Measurements from ENCODE around the gene RENBP. TPM values are rescaled to one million over a fixed set of nuclear protein-coding genes. Genes with fewer than 3 reads are reported as not detected.
A peak's percentile ranks its signal among the peaks of the same experiment; 100 is the strongest.

Gene RENBP
- total and polyA plus RNA-seq, 4 donors: 16.6 to 90.8 (median 62.0) TPM

DNA sequence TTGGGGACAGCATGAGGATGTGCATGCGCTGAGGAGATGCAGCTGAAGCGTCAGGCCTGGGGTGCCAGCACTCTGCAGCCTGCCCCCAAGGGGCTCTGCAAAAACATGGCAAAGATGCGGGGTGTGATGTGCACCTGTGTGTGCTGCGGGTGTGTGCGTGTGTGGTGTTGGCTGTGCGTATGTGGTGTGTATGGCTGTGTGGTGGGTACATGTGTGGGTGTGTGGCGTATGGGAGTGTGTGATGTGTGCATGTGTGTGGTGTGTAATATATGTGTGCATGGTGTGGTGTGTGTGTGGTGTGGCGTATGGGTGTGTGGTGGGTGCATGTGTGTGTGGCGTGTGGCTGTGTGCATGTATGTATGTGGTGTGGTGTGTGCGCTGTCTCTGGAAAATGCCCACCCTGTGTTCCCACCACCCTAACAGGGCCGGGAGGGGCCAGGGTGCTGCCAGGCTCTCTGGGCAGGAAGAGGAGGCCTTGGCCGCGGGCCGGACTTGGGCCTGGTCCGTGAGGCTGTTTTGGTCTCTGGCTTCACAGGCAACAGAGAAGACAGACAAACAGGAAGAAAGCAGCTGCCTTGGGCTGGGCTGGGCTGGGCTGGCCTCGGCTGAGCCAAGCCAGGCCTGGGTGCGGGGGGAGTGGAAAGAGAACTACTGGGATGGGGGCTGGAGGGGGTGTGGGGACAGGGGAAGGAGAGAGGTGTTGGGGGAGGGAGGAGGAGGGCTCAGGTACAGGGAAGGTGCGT lies 41.0 kb downstream of the RENBP start:
- H3K27me3 ChIP-seq (ENCODE audit: control insufficient read depth in 3 of 3, insufficient read depth in 3 of 3, low read length in 2 of 3): peaks cover 2 to 7% (median 5%) of the 10 kb centered on the region in 3 donors
- TF ChIP-seq, protein P1, sequence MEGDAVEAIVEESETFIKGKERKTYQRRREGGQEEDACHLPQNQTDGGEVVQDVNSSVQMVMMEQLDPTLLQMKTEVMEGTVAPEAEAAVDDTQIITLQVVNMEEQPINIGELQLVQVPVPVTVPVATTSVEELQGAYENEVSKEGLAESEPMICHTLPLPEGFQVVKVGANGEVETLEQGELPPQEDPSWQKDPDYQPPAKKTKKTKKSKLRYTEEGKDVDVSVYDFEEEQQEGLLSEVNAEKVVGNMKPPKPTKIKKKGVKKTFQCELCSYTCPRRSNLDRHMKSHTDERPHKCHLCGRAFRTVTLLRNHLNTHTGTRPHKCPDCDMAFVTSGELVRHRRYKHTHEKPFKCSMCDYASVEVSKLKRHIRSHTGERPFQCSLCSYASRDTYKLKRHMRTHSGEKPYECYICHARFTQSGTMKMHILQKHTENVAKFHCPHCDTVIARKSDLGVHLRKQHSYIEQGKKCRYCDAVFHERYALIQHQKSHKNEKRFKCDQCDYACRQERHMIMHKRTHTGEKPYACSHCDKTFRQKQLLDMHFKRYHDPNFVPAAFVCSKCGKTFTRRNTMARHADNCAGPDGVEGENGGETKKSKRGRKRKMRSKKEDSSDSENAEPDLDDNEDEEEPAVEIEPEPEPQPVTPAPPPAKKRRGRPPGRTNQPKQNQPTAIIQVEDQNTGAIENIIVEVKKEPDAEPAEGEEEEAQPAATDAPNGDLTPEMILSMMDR (IDR thresholded peaks at IDR 0.05; ENCODE audit: control extremely low read depth, extremely low read depth): no peak
- 51 to 60% methylated on average over 18 of the region's 18 CpGs for WGBS, 2 donors

DNA sequence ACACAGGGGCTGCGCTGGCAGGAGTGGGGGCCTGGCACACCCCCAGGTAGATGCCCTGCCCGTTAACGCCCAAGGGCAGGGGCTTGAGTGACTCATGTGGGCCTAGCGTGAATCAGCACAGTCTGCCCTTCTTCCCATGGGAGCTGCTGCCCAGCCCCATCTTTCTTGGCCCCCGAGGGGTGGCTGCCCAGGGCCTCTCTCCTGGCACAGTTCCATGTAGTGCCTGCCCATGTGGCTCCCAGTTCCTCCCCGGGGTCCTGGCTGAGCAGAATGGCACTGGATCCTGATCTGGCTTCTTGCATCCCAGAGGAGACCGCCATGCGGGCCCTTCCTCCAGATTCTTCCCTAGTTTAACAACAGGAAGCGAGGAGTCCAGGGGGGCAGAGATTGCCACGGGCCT lies 42.1 kb downstream of the RENBP start:
- Histone ChIP-seq H3K27ac (ENCODE audit: low read depth in 1 of 2, low read length in 1 of 2) (no peak overlapping the region), H3K36me3 (ENCODE audit: control insufficient read depth in 4 of 4, insufficient read depth in 4 of 4, low read length in 4 of 4) (no peaks in the 10 kb centered on the region), H3K9me3 (ENCODE audit: control insufficient read depth in 4 of 4, insufficient read depth in 3 of 4, low read length in 3 of 4) (peaks cover 0 to 10% (median 0%) of the 10 kb centered on the region in 4 donors), H3K4me3 (no peak overlapping the region), H3K9ac (ENCODE audit: insufficient read depth in 1 of 2, low read length in 2 of 2) (no peak overlapping the region), H3K4me1 (ENCODE audit: control insufficient read depth in 5 of 5, insufficient read depth in 5 of 5, low read length in 5 of 5) (peaks cover 0 to 16% (median 0%) of the 10 kb centered on the region in 5 donors), H3K27me3 (ENCODE audit: control insufficient read depth in 3 of 3, insufficient read depth in 3 of 3, low read length in 2 of 3) (peaks cover 2 to 7% (median 5%) of the 10 kb centered on the region in 3 donors)
- ATAC-seq (ENCODE audit: insufficient read depth, low FRiP score) (no peak), DNase-seq (no peak)
- 51 to 62% methylated on average over 8 to 10 of the region's 10 CpGs for WGBS, 2 donors
- TF ChIP-seq, protein P1 (IDR thresholded peaks at IDR 0.05; ENCODE audit: control extremely low read depth, extremely low read depth): no peak

More for the DNA sequence above, 41.0 kb downstream of the RENBP start:
- Histone ChIP-seq H3K4me1 (ENCODE audit: control insufficient read depth in 5 of 5, insufficient read depth in 5 of 5, low read length in 5 of 5) (peaks cover 0 to 16% (median 0%) of the 10 kb centered on the region in 5 donors), H3K36me3 (ENCODE audit: control insufficient read depth in 4 of 4, insufficient read depth in 4 of 4, low read length in 4 of 4) (no peaks in the 10 kb centered on the region), H3K27ac (ENCODE audit: low read depth in 1 of 2, low read length in 1 of 2) (peak overlapping the region in 1 of 2 donors; percentile 32), H3K9ac (ENCODE audit: insufficient read depth in 1 of 2, low read length in 2 of 2) (no peak overlapping the region), H3K9me3 (ENCODE audit: control insufficient read depth in 4 of 4, insufficient read depth in 3 of 4, low read length in 3 of 4) (peaks cover 0 to 10% (median 0%) of the 10 kb centered on the region in 4 donors), H3K4me3 (no peak overlapping the region)
- ATAC-seq (ENCODE audit: insufficient read depth, low FRiP score) (no peak), DNase-seq (no peak)

DNA sequence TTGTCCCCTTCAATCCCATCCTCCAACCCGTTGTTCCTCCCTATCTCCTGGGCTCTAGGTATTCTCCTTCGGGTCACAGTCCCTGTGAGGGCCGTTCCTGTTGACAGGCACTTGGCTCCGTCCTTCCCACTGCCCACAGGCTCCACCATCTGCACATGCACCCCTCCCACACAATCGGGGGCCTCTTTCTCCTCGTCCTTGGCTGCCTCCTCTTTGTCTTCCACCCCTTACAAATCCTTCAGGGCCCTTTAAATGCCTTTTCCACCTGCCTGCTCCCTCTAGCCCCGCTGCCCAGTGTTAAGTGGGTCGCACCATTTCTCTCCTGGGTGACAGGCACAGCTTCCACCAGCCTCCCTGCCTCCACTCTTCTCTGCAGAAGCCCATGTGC lies 42.7 kb downstream of the RENBP start:
- no peak for ATAC-seq (ENCODE audit: insufficient read depth, low FRiP score)
- Histone ChIP-seq H3K4me1 (ENCODE audit: control insufficient read depth in 5 of 5, insufficient read depth in 5 of 5, low read length in 5 of 5) (peaks cover 0 to 16% (median 0%) of the 10 kb centered on the region in 5 donors), H3K9ac (ENCODE audit: insufficient read depth in 1 of 2, low read length in 2 of 2) (no peak overlapping the region), H3K9me3 (ENCODE audit: control insufficient read depth in 4 of 4, insufficient read depth in 3 of 4, low read length in 3 of 4) (peaks cover 0 to 10% (median 0%) of the 10 kb centered on the region in 4 donors), H3K4me3 (no peak overlapping the region), H3K27ac (ENCODE audit: low read depth in 1 of 2, low read length in 1 of 2) (no peak overlapping the region), H3K36me3 (ENCODE audit: control insufficient read depth in 4 of 4, insufficient read depth in 4 of 4, low read length in 4 of 4) (no peaks in the 10 kb centered on the region), H3K27me3 (ENCODE audit: control insufficient read depth in 3 of 3, insufficient read depth in 3 of 3, low read length in 2 of 3) (peaks cover 2 to 7% (median 6%) of the 10 kb centered on the region in 3 donors)
- 54% methylated on average over 8 of the region's 8 CpGs for WGBS, 2 donors
- TF ChIP-seq, protein P1 (IDR thresholded peaks at IDR 0.05; ENCODE audit: control extremely low read depth, extremely low read depth): no peak
- no peak for DNase-seq
